GM12878 (cell line): ENCODE data around the gene NIFK. TPM values are rescaled to one million over a fixed set of nuclear protein-coding genes. Genes with fewer than 3 reads are reported as not detected.

Experiments used
- ATAC-seq: fragments of 200-7000 bp; cut with Tn5 transposase; 3 replicates; pipeline ENCODE4 v1.9.1; 2020; ENCODE audit warnings: mild to moderate bottlenecking, moderate library complexity
- BruUV-seq: library from RNA; stranded (reverse); fragments of 400-500 nt; replicated peaks from 2 replicates; lab custom pipeline; 2021; lab: Mats Ljungman, UMichigan
- CTCF ChIA-PET: fragments of 300-600 bp; sonication (Branson Sonifier 250); formaldehyde crosslinking; extraction: SDS; loops from one replicate; lab custom pipeline; 2021; ENCODE audit warnings: inconsistent platforms; lab: Yijun Ruan, JAX
- POLR2A ChIA-PET: fragments of 350-600 bp; formaldehyde crosslinking; extraction: SDS; loops from one replicate; lab custom pipeline; 2021; ENCODE audit warnings: inconsistent platforms; lab: Charles Lee
- RAD21 ChIA-PET: fragments of 300-600 bp; sonication (Branson Sonifier 250); formaldehyde crosslinking; loops from one replicate; lab custom pipeline; 2023; ENCODE audit warnings: antibody characterized with exemption; ENCODE audit not compliant: unreplicated experiment; lab: Charles Lee
- SMC1A ChIA-PET: fragments of 300-600 bp; sonication (Branson Sonifier 250); formaldehyde crosslinking; loops from one replicate; lab custom pipeline; 2023; ENCODE audit not compliant: unreplicated experiment, uncharacterized antibody; lab: Charles Lee
- DNase-seq: peaks from one replicate; pipeline ENCODE4 v3.0.0-alpha.2; 2011; ENCODE audit warnings: low read depth, low spot score
- FAIRE-seq: peaks from 3 replicates; lab custom pipeline; 2011; peaks lifted over from hg19 to GRCh38; lab: Jason Lieb, UNC
- H2AFZ ChIP-seq: 2 replicates; pipeline ENCODE4 v1.6.0; 2011; ENCODE audit warnings: low read depth, low read length, control low read depth; ENCODE audit not compliant: control insufficient read depth
- H3K27ac ChIP-seq: 2 replicates; pipeline ENCODE4 v1.5.1; 2011; ENCODE audit warnings: control low read depth; ENCODE audit not compliant: control insufficient read depth, insufficient read depth
- H3K27me3 ChIP-seq, 2 experiments: replicated peaks in 1 of 2; 2 replicates each; pipeline versions ENCODE4 v1.6.0 to v1.6.1; 2011; ENCODE audit warnings: low read length in 1 of 2; ENCODE audit not compliant: control insufficient read depth in 2 of 2, insufficient read depth in 2 of 2
- H3K36me3 ChIP-seq, 2 experiments: 2 replicates each; pipeline ENCODE4 v1.5.1; 2011; ENCODE audit warnings: low read length in 1 of 2; ENCODE audit not compliant: control insufficient read depth in 2 of 2, insufficient read depth in 2 of 2
- H3K4me1 ChIP-seq: 2 replicates; pipeline ENCODE4 v1.6.1; 2011; ENCODE audit warnings: mild to moderate bottlenecking, low read length, moderate library complexity, mixed read lengths; ENCODE audit not compliant: control insufficient read depth, insufficient read depth
- H3K4me2 ChIP-seq: 2 replicates; pipeline ENCODE4 v1.6.0; 2011; ENCODE audit warnings: control low read depth; ENCODE audit not compliant: control insufficient read depth, insufficient read depth
- H3K4me3 ChIP-seq: fragments of 200-600 bp; sonication (generic); 2 replicates; pipeline ENCODE4 v1.5.1; 2016
- H3K79me2 ChIP-seq: 2 replicates; pipeline ENCODE4 v1.6.0; 2011; ENCODE audit warnings: low read length; ENCODE audit not compliant: control insufficient read depth, insufficient read depth
- H3K9ac ChIP-seq: 2 replicates; pipeline ENCODE4 v1.8.0; 2011; ENCODE audit warnings: low read length, control low read depth, mixed read lengths; ENCODE audit not compliant: control insufficient read depth, insufficient read depth
- H3K9me3 ChIP-seq: replicated peaks from 3 replicates; pipeline ENCODE4 v1.5.1; 2011; ENCODE audit warnings: mild to moderate bottlenecking, low read length; ENCODE audit not compliant: control insufficient read depth, insufficient read depth
- H4K20me1 ChIP-seq: 2 replicates; pipeline ENCODE4 v1.6.0; 2011; ENCODE audit not compliant: control insufficient read depth, insufficient read depth
- EP300 ChIP-seq, 2 experiments: fragments of 150-350 bp in 1 of 2; IDR thresholded peaks; 2 replicates each; pipeline ENCODE4 v1.6.1; 2011 to 2012; ENCODE audit warnings: low read depth in 2 of 2, low read length in 2 of 2, borderline replicate concordance in 1 of 2, improper control_type of control experiment in 1 of 2, inconsistent platforms in 1 of 2; ENCODE audit not compliant: control insufficient read depth in 1 of 2
- FOS ChIP-seq: IDR thresholded peaks from 3 replicates; pipeline ENCODE4 v1.6.1; 2011; ENCODE audit warnings: borderline replicate concordance; ENCODE audit not compliant: insufficient read length; ENCODE audit errors: extremely low read depth
- GABPA ChIP-seq: IDR thresholded peaks from 2 replicates; pipeline ENCODE4 v1.6.1; 2014; ENCODE audit warnings: antibody characterized with exemption, low read depth, mild to moderate bottlenecking, inconsistent platforms
- GATAD2B ChIP-seq: fragments of 450-650 bp; conservative IDR thresholded peaks from 2 replicates; pipeline ENCODE4 v1.6.1; 2017; ENCODE audit warnings: low read depth, mild to moderate bottlenecking, moderate library complexity
- HDAC6 ChIP-seq: fragments of 200-600 bp; sonication (generic); IDR thresholded peaks from one replicate; pipeline ENCODE4 v1.8.0; 2017; ENCODE audit warnings: antibody characterized with exemption; ENCODE audit not compliant: unreplicated experiment
- POU2F2 ChIP-seq: IDR thresholded peaks from 3 replicates; pipeline ENCODE4 v1.6.1; 2011; ENCODE audit warnings: low read depth, mild to moderate bottlenecking, low read length, borderline replicate concordance
- SMAD5 ChIP-seq: IDR thresholded peaks from 2 replicates; pipeline ENCODE4 v1.6.1; 2016; ENCODE audit warnings: antibody characterized with exemption, low read depth
- SREBF1 ChIP-seq: IDR thresholded peaks from 2 replicates; pipeline ENCODE4 v1.6.1; 2012; ENCODE audit warnings: mild to moderate bottlenecking, low read length
- TBL1XR1 ChIP-seq: IDR thresholded peaks from 2 replicates; pipeline ENCODE4 v1.6.1; 2012; ENCODE audit warnings: low read depth, low read length, improper control_type of control experiment
- ZBED1 ChIP-seq: IDR thresholded peaks from 2 replicates; pipeline ENCODE4 v1.6.1; 2016; ENCODE audit warnings: borderline replicate concordance
- ZNF217 ChIP-seq: fragments of 450-650 bp; IDR thresholded peaks from 2 replicates; pipeline ENCODE4 v1.6.1; 2017; ENCODE audit warnings: antibody characterized with exemption, mild to moderate bottlenecking
- WGBS: methylation state at CpG from one replicate; pipeline ENCODE4 v1.1.6; 2016; ENCODE audit warnings: low lambda C conversion rate; ENCODE audit not compliant: insufficient replicate concordance, insufficient coverage; ENCODE audit errors: missing lambda C conversion rate; 5-methylcytosine and 5-hydroxymethylcytosine counted together
- in situ Hi-C: fragments of 300-500 bp; cut with MboI; formaldehyde crosslinking; loops from 9 replicates; pipeline ENCODE4 v1.14.3; 2018; ENCODE audit warnings: mixed read lengths
- intact Hi-C: fragments of 100-400 bp; cut with micrococcal nuclease; formaldehyde crosslinking; loops from one replicate; pipeline ENCODE4 v1.14.2; 2022; ENCODE audit not compliant: unreplicated experiment
- polyA plus RNA-seq, 11 experiments: library from polyadenylated mRNA; depleted of rRNA in 4 of 11; unstranded in 6 of 11; stranded (reverse) in 5 of 11; fragments of >200 nt; fragmentation: Nextera tagmentation in 4 of 11; fragmentation: Illumina TruSeq in 1 of 11; extraction: Ambion mirVana in 4 of 11; extraction: Trizol in 1 of 11; gene quantifications; 1 replicate in 1 of 11; 2 replicates in 10 of 11; pipeline versions ENCODE4 v1.2.1 to v1.2.3, GENCODE V29; 2011 to 2016; ENCODE audit warnings: inconsistent platforms in 2 of 11, missing spikeins in 2 of 11, low read depth in 1 of 11
- total RNA-seq, 4 experiments: library from RNA; depleted of rRNA in 3 of 4; stranded (reverse); fragments of >200 nt in 3 of 4; fragmentation: Illumina TruSeq in 1 of 4; extraction: Trizol in 1 of 4; gene quantifications; 2 replicates each; pipeline versions ENCODE4 v1.2.1 to v1.2.3, GENCODE V29; 2013 to 2021
- TF ChIP-seq, protein P1 (sequence below): IDR thresholded peaks from 2 replicates; pipeline ENCODE4 v1.6.1; 2012; ENCODE audit warnings: low read depth, low read length, improper control_type of control experiment
- TF ChIP-seq, protein P2 (sequence below): fragments of 450-650 bp; IDR thresholded peaks from 2 replicates; pipeline ENCODE4 v1.6.1; 2016; ENCODE audit warnings: mild to moderate bottlenecking

NIFK gene
- total and polyA plus RNA-seq, 10 of the 15 experiments (the other 5 are each of a cell fraction or from before 2014, with no cell fraction given): 47.2 to 286 (median 157) TPM

DNA sequence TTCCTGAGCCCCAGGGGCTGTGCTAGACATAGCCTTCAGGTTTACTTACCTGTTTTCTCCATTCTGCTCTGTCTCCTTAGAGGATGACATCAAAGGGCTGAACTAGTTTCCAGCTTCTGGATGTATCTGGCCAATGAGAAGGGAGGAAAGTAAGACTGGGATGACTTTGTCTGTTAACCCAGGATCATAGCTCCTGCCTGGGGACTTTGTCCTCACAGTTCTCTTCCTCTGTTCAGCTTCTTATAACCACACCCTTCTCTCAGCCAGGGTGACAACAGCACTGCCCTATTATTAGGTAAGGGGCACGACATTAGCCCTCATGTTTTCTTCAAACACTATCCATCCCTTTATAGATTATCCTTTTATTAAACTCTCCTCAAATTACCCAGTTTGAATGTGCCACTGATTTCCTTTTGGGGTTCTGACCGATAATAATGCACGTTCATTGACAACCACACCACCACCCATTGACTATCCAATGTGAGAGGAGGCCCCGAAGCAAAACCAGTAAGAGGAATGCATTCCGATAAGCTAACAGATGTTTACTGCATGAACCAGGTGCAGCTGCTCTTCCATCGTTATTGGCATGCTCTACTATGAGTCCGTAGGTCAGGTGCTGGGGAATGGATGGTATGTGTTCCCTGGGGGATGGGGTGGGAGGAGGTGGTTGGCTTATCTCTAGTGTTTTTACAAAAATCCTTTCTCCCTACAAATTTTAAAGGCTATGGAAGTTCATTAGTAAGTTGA is 42.2 kb upstream of the NIFK start (continued):
- no peak for TF ChIP-seq ZNF217
- no peak for TF ChIP-seq EP300 (IDR thresholded peaks at IDR 0.05; ENCODE audit: borderline replicate concordance in 1 of 2, control insufficient read depth in 1 of 2, low read depth in 2 of 2, low read length in 2 of 2)

DNA sequence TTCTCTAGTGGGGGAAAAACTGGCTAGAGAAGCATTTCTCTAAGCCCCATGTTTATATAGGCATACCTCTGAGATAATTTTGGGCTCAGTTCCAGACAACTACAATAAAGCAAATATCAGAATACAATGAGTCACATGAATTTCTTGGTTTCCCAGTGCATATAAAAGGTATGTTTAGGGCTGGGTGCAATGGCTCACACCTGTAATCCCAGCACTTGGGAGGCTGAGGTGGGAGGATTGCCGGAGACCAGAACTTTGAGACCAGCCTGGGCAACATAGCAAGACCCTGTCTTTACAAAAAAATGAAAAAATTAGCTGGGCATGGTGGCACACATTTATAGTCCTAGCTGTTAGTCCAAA is 41.0 kb upstream of the NIFK start:
- in situ Hi-C loops: no loop called here
- no peak for FAIRE-seq
- no peak overlapping the region for H2AFZ ChIP-seq
- H3K9me3 ChIP-seq: no peaks in the 10 kb centered on the region
- ChIA-PET SMC1A (no interaction called here), RAD21 (no interaction called here), CTCF (no interaction called here), POLR2A (no interaction called here)
- H3K27me3 ChIP-seq: no peaks in the 10 kb centered on the region
- no peak for TF ChIP-seq TBL1XR1
- TF ChIP-seq, protein P1, sequence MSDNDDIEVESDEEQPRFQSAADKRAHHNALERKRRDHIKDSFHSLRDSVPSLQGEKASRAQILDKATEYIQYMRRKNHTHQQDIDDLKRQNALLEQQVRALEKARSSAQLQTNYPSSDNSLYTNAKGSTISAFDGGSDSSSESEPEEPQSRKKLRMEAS: no peak
- TF ChIP-seq, protein P2, sequence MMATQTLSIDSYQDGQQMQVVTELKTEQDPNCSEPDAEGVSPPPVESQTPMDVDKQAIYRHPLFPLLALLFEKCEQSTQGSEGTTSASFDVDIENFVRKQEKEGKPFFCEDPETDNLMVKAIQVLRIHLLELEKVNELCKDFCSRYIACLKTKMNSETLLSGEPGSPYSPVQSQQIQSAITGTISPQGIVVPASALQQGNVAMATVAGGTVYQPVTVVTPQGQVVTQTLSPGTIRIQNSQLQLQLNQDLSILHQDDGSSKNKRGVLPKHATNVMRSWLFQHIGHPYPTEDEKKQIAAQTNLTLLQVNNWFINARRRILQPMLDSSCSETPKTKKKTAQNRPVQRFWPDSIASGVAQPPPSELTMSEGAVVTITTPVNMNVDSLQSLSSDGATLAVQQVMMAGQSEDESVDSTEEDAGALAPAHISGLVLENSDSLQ: no peak
- TF ChIP-seq FOS: no peak
- no peak for TF ChIP-seq SREBF1
- TF ChIP-seq ZBED1: no peak
- no peak for TF ChIP-seq SMAD5
- TF ChIP-seq POU2F2: no peak
- TF ChIP-seq GABPA: no peak
- TF ChIP-seq HDAC6: no peak
- TF ChIP-seq GATAD2B: no peak
- intact Hi-C loops: no loop called here
- no peak for ATAC-seq
- H3K9ac ChIP-seq: no peak overlapping the region
- H3K4me1 ChIP-seq: no peaks in the 10 kb centered on the region
- no peaks in the 10 kb centered on the region for H3K36me3 ChIP-seq
- no peak overlapping the region for H3K27ac ChIP-seq
- 42% methylated on average over 1 of the region's 1 CpG for WGBS
- DNase-seq: no peak
- no peak overlapping the region for H3K4me3 ChIP-seq
- H3K79me2 ChIP-seq: no peaks in the 10 kb centered on the region
- H4K20me1 ChIP-seq: no peaks in the 10 kb centered on the region
- BruUV-seq: no TSS peak
- no peak overlapping the region for H3K4me2 ChIP-seq
